Stimulated activated effector memory CD8-positive, alpha-beta T cell treated with anti-CD3 and anti-CD28 coated beads, Interleukin-12 subunit alpha, Interleukin-12 subunit beta, amount 100 ng/mL, for 72 hours (primary cell): ENCODE results near the gene SUCLG2.
A peak's percentile ranks its signal among the peaks of the same experiment; 100 is the strongest.
"Not testable (repeated sequence)": the region's sequence is repeated elsewhere in the genome, so short reads cannot be mapped to it uniquely, and the experiment has no call there.

ENCODE experiments used
- ATAC-seq: fragments of 150-1000 bp; cut with Tn5 transposase; 2 replicates; pipeline ENCODE4 v1.10.0; 2021
- DNase-seq, 2 donors: peaks; one replicate each; pipeline ENCODE4 v3.0.0; 2021 to 2022; ENCODE audit warnings: low spot score in 2 of 2
- H3K27ac Mint-ChIP-seq: one replicate; pipeline ENCODE4 v1.8.0; 2022; ENCODE audit warnings: mild to moderate bottlenecking, mixed read lengths
- H3K36me3 Mint-ChIP-seq: one replicate; pipeline ENCODE4 v1.8.0; 2022; ENCODE audit warnings: mild to moderate bottlenecking, mixed read lengths
- H3K4me1 Mint-ChIP-seq: one replicate; pipeline ENCODE4 v1.8.0; 2022; ENCODE audit warnings: mixed read lengths
- H3K4me3 Mint-ChIP-seq: one replicate; pipeline ENCODE4 v1.8.0; 2022; ENCODE audit warnings: mild to moderate bottlenecking, mixed read lengths
- H3K9me3 Mint-ChIP-seq: one replicate; pipeline ENCODE4 v1.8.0; 2022; ENCODE audit warnings: mixed read lengths

SUCLG2 gene

GRCh38 chr3:67567893-67568292 is 86.5 kb downstream of the SUCLG2 start:
- Mint-ChIP-seq H3K9me3 (peaks cover 3% of the 10 kb centered on the region), H3K36me3 (peaks cover 9% of the 10 kb centered on the region), H3K27ac (no peak overlapping the region), H3K4me1 (peaks cover 17% of the 10 kb centered on the region), H3K4me3 (no peak overlapping the region)
- no peak for DNase-seq
- no peak for ATAC-seq

GRCh38 chr3:67564973-67565372 is 89.4 kb downstream of the SUCLG2 start:
- Mint-ChIP-seq H3K27ac (no peak overlapping the region), H3K9me3 (peaks cover 3% of the 10 kb centered on the region), H3K36me3 (peaks cover 5% of the 10 kb centered on the region), H3K4me1 (peaks cover 6% of the 10 kb centered on the region), H3K4me3 (no peak overlapping the region)
- DNase-seq (no peak), ATAC-seq (no peak)

- no peak overlapping the region for H3K4me3 Mint-ChIP-seq
- ATAC-seq (no peak), DNase-seq (no peak)
- peaks cover 6% of the 10 kb centered on the region for H3K4me1 Mint-ChIP-seq
- peaks cover 3% of the 10 kb centered on the region for H3K9me3 Mint-ChIP-seq
- H3K27ac Mint-ChIP-seq = no peak overlapping the region
- peaks cover 9% of the 10 kb centered on the region for H3K36me3 Mint-ChIP-seq
Measured at GRCh38 chr3:67564008-67564407, 90.4 kb downstream of the SUCLG2 start.

- H3K36me3 Mint-ChIP-seq = peaks cover 21% of the 10 kb centered on the region
- H3K27ac Mint-ChIP-seq = peak overlapping the region; percentile 23
Measured at GRCh38 chr3:67561667-67562394, 92.6 kb downstream of the SUCLG2 start.

GRCh38 chr3:67561266-67561665 is 93.1 kb downstream of the SUCLG2 start:
- Mint-ChIP-seq H3K27ac (no peak overlapping the region), H3K4me3 (no peak overlapping the region), H3K9me3 (no peaks in the 10 kb centered on the region), H3K36me3 (peaks cover 21% of the 10 kb centered on the region), H3K4me1 (no peaks in the 10 kb centered on the region)
- ATAC-seq (no peak), DNase-seq (no peak)

More at GRCh38 chr3:67561667-67562394, 92.6 kb downstream of the SUCLG2 start:
- ATAC-seq = no peak
- Mint-ChIP-seq H3K4me3 (no peak overlapping the region), H3K9me3 (no peaks in the 10 kb centered on the region), H3K4me1 (no peaks in the 10 kb centered on the region)
- DNase-seq = no peak

- H3K4me1 Mint-ChIP-seq = no peaks in the 10 kb centered on the region
- H3K9me3 Mint-ChIP-seq = no peaks in the 10 kb centered on the region
- H3K4me3 Mint-ChIP-seq = no peak overlapping the region
- H3K36me3 Mint-ChIP-seq = peaks cover 21% of the 10 kb centered on the region
- no peak for DNase-seq
- no peak overlapping the region for H3K27ac Mint-ChIP-seq
- no peak for ATAC-seq
Measured at GRCh38 chr3:67559029-67559605, 95.3 kb downstream of the SUCLG2 start.

- ATAC-seq (no peak), DNase-seq (no peak)
- Mint-ChIP-seq H3K9me3 (no peaks in the 10 kb centered on the region), H3K4me3 (no peak overlapping the region), H3K4me1 (no peaks in the 10 kb centered on the region), H3K27ac (no peak overlapping the region), H3K36me3 (peaks cover 19% of the 10 kb centered on the region)
Measured at GRCh38 chr3:67558426-67558825, 96.0 kb downstream of the SUCLG2 start.

GRCh38 chr3:67557848-67558355 is 96.5 kb downstream of the SUCLG2 start:
- ATAC-seq (no peak), DNase-seq (no peak)
- no peaks in the 10 kb centered on the region for H3K4me1 Mint-ChIP-seq
- H3K4me3 Mint-ChIP-seq = no peak overlapping the region
- peaks cover 16% of the 10 kb centered on the region for H3K36me3 Mint-ChIP-seq
- H3K27ac Mint-ChIP-seq = no peak overlapping the region
- H3K9me3 Mint-ChIP-seq = no peaks in the 10 kb centered on the region

GRCh38 chr3:67551361-67552016 is 102.9 kb downstream of the SUCLG2 start:
- Mint-ChIP-seq H3K4me3 (no peak overlapping the region), H3K9me3 (no peaks in the 10 kb centered on the region), H3K27ac (no peak overlapping the region), H3K36me3 (peaks cover 6% of the 10 kb centered on the region), H3K4me1 (peaks cover 6% of the 10 kb centered on the region)
- DNase-seq (no peak), ATAC-seq (no peak)

GRCh38 chr3:67550541-67550940 is 103.9 kb downstream of the SUCLG2 start:
- H3K4me3 Mint-ChIP-seq = no peak overlapping the region
- no peak for ATAC-seq

GRCh38 chr3:67542502-67543250 is 111.7 kb downstream of the SUCLG2 start:
- not testable (repeated sequence) for H3K36me3 Mint-ChIP-seq, H3K27ac Mint-ChIP-seq, DNase-seq, H3K4me3 Mint-ChIP-seq, H3K9me3 Mint-ChIP-seq, ATAC-seq
- H3K4me1 Mint-ChIP-seq = peaks cover 30% of the 10 kb centered on the region

More at GRCh38 chr3:67550541-67550940, 103.9 kb downstream of the SUCLG2 start:
- DNase-seq = no peak
- Mint-ChIP-seq H3K9me3 (no peaks in the 10 kb centered on the region), H3K36me3 (peaks cover 6% of the 10 kb centered on the region), H3K27ac (no peak overlapping the region), H3K4me1 (peaks cover 11% of the 10 kb centered on the region)

GRCh38 chr3:67540198-67540894 is 114.1 kb downstream of the SUCLG2 start:
- DNase-seq (no peak), ATAC-seq (no peak)
- Mint-ChIP-seq H3K4me1 (peaks cover 31% of the 10 kb centered on the region), H3K9me3 (peaks cover 3% of the 10 kb centered on the region), H3K4me3 (no peak overlapping the region), H3K27ac (no peak overlapping the region), H3K36me3 (no peaks in the 10 kb centered on the region)

GRCh38 chr3:67537203-67537602 is 117.2 kb downstream of the SUCLG2 start:
- ATAC-seq, H3K27ac Mint-ChIP-seq, H3K36me3 Mint-ChIP-seq, H3K4me3 Mint-ChIP-seq, DNase-seq, H3K9me3 Mint-ChIP-seq: not testable (repeated sequence)
- H3K4me1 Mint-ChIP-seq = peaks cover 30% of the 10 kb centered on the region

GRCh38 chr3:67535006-67535405 is 119.4 kb downstream of the SUCLG2 start:
- peaks cover 1% of the 10 kb centered on the region for H3K9me3 Mint-ChIP-seq
- ATAC-seq (no peak), DNase-seq (no peak)
- H3K36me3 Mint-ChIP-seq = no peaks in the 10 kb centered on the region
- H3K27ac Mint-ChIP-seq = no peak overlapping the region
- no peak overlapping the region for H3K4me3 Mint-ChIP-seq
- peaks cover 27% of the 10 kb centered on the region for H3K4me1 Mint-ChIP-seq

GRCh38 chr3:67534594-67534993 is 119.8 kb downstream of the SUCLG2 start:
- no peak for ATAC-seq
- H3K4me1 Mint-ChIP-seq = peaks cover 23% of the 10 kb centered on the region
- DNase-seq = no peak
- no peaks in the 10 kb centered on the region for H3K36me3 Mint-ChIP-seq
- H3K27ac Mint-ChIP-seq = no peak overlapping the region
- H3K4me3 Mint-ChIP-seq = no peak overlapping the region
- H3K9me3 Mint-ChIP-seq = no peaks in the 10 kb centered on the region
